ENCODE measurements around the gene KLHL30. TPM values are rescaled to one million over a fixed set of nuclear protein-coding genes. Genes with fewer than 3 reads are reported as not detected.

The KLHL30 gene
- total RNA-seq, 2 experiments from 2014 or later: 0.09 to 1.9 TPM

- BruUV-seq (replicated peaks): no TSS peak
- Histone ChIP-seq H3K79me2 (ENCODE audit: insufficient read depth, low read depth, low read length) (no peaks in the 10 kb centered on the region), H3K4me3 (ENCODE audit: low read depth, low read length, poor library complexity, severe bottlenecking) (peak overlapping the region; percentile 64), H3K4me2 (ENCODE audit: low read length) (peak overlapping the region; percentile 61), H3K36me3 (ENCODE audit: insufficient read depth, low read length) (no peaks in the 10 kb centered on the region), H2AFZ (ENCODE audit: low read length) (peak overlapping the region; percentile 83), H4K20me1 (ENCODE audit: insufficient read depth, low read length) (no peaks in the 10 kb centered on the region), H3K4me1 (ENCODE audit: insufficient read depth, low read length, poor library complexity, severe bottlenecking) (peaks cover 21% of the 10 kb centered on the region), H3K27ac (ENCODE audit: low read depth, low read length, poor library complexity, severe bottlenecking) (no peak overlapping the region), H3K9me3 (ENCODE audit: low read length) (no peaks in the 10 kb centered on the region), H3K9me2 (ENCODE audit: insufficient read depth, low read length) (no peaks in the 10 kb centered on the region)
- peak; percentile 74 for DNase-seq (ENCODE audit: low spot score)
- intact Hi-C loops (cut with micrococcal nuclease; ENCODE audit: unreplicated experiment): loop anchor here (1.0 to 10.0 kb wide), 4 partner anchors 82 to 306 kb away; partner anchors contain the start of genes HES6, RAMP1 and UBE2F
- TF ChIP-seq CTCF (conservative IDR thresholded peaks at IDR 0.05; ENCODE audit: low read length): peak; percentile 88
- no peak for TF ChIP-seq EZH2phosphoT487 (IDR thresholded peaks at IDR 0.05; ENCODE audit: borderline replicate concordance, low read depth, low read length)
- ChIA-PET POLR2A (interaction anchor here (0.6 to 0.8 kb wide), 2 partner anchors 41 to 87 kb away, joined by 4 to 5 read pairs; no protein-coding TSS in a partner anchor), CTCF (ENCODE audit: unreplicated experiment) (interaction anchor here (0.5 to 1.5 kb wide), 4 partner anchors 52 to 205 kb away, joined by 3 to 6 read pairs (median 3); no protein-coding TSS in a partner anchor)
Observed at GRCh38 chr2:238160206-238161129, 22.0 kb downstream of the KLHL30 start.

- H2AFZ ChIP-seq (ENCODE audit: low read length): no peak overlapping the region
- no peak for DNase-seq (ENCODE audit: low spot score)
- BruUV-seq (replicated peaks): no TSS peak
Observed at GRCh38 chr2:238161291-238162051, 23.0 kb downstream of the KLHL30 start.

More at GRCh38 chr2:238161291-238162051, 23.0 kb downstream of the KLHL30 start:
- peaks cover 21% of the 10 kb centered on the region for H3K4me1 ChIP-seq (ENCODE audit: insufficient read depth, low read length, poor library complexity, severe bottlenecking)
- no peak overlapping the region for H3K27ac ChIP-seq (ENCODE audit: low read depth, low read length, poor library complexity, severe bottlenecking)
- H3K79me2 ChIP-seq (ENCODE audit: insufficient read depth, low read depth, low read length): no peaks in the 10 kb centered on the region
- ChIA-PET CTCF (ENCODE audit: unreplicated experiment) (interaction anchor here (1.5 kb wide), 1 partner anchor 102 kb away, joined by 6 read pairs; no protein-coding TSS in a partner anchor), POLR2A (no interaction called here)
- H3K36me3 ChIP-seq (ENCODE audit: insufficient read depth, low read length): no peaks in the 10 kb centered on the region
- no peaks in the 10 kb centered on the region for H3K9me2 ChIP-seq (ENCODE audit: insufficient read depth, low read length)
- H3K9me3 ChIP-seq (ENCODE audit: low read length): no peaks in the 10 kb centered on the region
- intact Hi-C loops (cut with micrococcal nuclease; ENCODE audit: unreplicated experiment): loop anchor here (5.0 to 10.0 kb wide), 3 partner anchors 81 to 307 kb away; partner anchors contain the start of genes HES6, RAMP1 and UBE2F
- TF ChIP-seq EZH2phosphoT487 (IDR thresholded peaks at IDR 0.05; ENCODE audit: borderline replicate concordance, low read depth, low read length) (no peak), CTCF (conservative IDR thresholded peaks at IDR 0.05; ENCODE audit: low read length) (no peak)
- no peaks in the 10 kb centered on the region for H4K20me1 ChIP-seq (ENCODE audit: insufficient read depth, low read length)
- no peak overlapping the region for H3K4me2 ChIP-seq (ENCODE audit: low read length)
- H3K4me3 ChIP-seq (ENCODE audit: low read depth, low read length, poor library complexity, severe bottlenecking): no peak overlapping the region
